Measurements from ENCODE around the gene SMG7.

Gene SMG7

GRCh38 chr1:183590244-183591191 lies 118.2 kb downstream of the SMG7 start, which contains the start of gene NCF2:
Gene NCF2, minus strand, starts transcription at chr1:183590459. Its CDS starts 130 bp downstream, at chr1:183590329.
- DNase-seq (ENCODE audit: low spot score): no peak

GRCh38 chr1:183592733-183593132 lies 120.4 kb downstream of the SMG7 start:
- DNase-seq (ENCODE audit: low spot score): no peak

- DNase-seq (ENCODE audit: low spot score): no peak
These were observed 121.1 kb downstream of the SMG7 start for GRCh38 chr1:183593356-183593755.

GRCh38 chr1:183595537-183595936 lies 123.2 kb downstream of the SMG7 start:
- no peak for DNase-seq (ENCODE audit: low spot score)

GRCh38 chr1:183596500-183596899 lies 124.2 kb downstream of the SMG7 start:
- no peak for DNase-seq (ENCODE audit: low spot score)

GRCh38 chr1:183597656-183598347 lies 125.5 kb downstream of the SMG7 start:
- no peak for DNase-seq (ENCODE audit: low spot score)

GRCh38 chr1:183598386-183598785 lies 126.1 kb downstream of the SMG7 start:
- no peak for DNase-seq (ENCODE audit: low spot score)

- peak; percentile 32 for DNase-seq (ENCODE audit: low spot score)
These were observed 127.8 kb downstream of the SMG7 start for GRCh38 chr1:183600136-183600535.

- no peak for DNase-seq (ENCODE audit: low spot score)
These were observed 128.3 kb downstream of the SMG7 start for GRCh38 chr1:183600634-183601033.

GRCh38 chr1:183602510-183602909 lies 130.2 kb downstream of the SMG7 start:
- DNase-seq (ENCODE audit: low spot score): no peak

Measured in hepatic stellate cell (primary cell).